HUES48 (cell line): ENCODE measurements around the gene GAST.
"Not testable (repeated sequence)": the region's sequence is repeated elsewhere in the genome, so short reads cannot be mapped to it uniquely, and the experiment has no call there.

Source experiments
- H3K27ac ChIP-seq: one replicate; pipeline ENCODE4 v1.7.0; 2013; ENCODE audit warnings: low read depth, low read length, inconsistent platforms
- H3K27me3 ChIP-seq: 2 replicates; pipeline ENCODE4 v1.6.1; 2013; ENCODE audit warnings: mild to moderate bottlenecking, low read length; ENCODE audit not compliant: control insufficient read depth, insufficient read depth
- H3K36me3 ChIP-seq: 2 replicates; pipeline ENCODE4 v1.6.1; 2013; ENCODE audit warnings: low read length; ENCODE audit not compliant: control insufficient read depth, insufficient read depth
- H3K4me1 ChIP-seq: 2 replicates; pipeline ENCODE4 v1.6.1; 2013; ENCODE audit warnings: mild to moderate bottlenecking, low read length; ENCODE audit not compliant: control insufficient read depth, insufficient read depth
- H3K4me3 ChIP-seq: 2 replicates; pipeline ENCODE4 v1.5.1; 2013; ENCODE audit warnings: mild to moderate bottlenecking, low read depth, low read length
- H3K9ac ChIP-seq: 2 replicates; pipeline ENCODE4 v1.6.1; 2013; ENCODE audit warnings: mild to moderate bottlenecking, low read depth, low read length, moderate library complexity
- H3K9me3 ChIP-seq: 2 replicates; pipeline ENCODE4 v1.6.1; 2013; ENCODE audit warnings: low read length; ENCODE audit not compliant: control insufficient read depth, insufficient read depth

GAST gene

DNA sequence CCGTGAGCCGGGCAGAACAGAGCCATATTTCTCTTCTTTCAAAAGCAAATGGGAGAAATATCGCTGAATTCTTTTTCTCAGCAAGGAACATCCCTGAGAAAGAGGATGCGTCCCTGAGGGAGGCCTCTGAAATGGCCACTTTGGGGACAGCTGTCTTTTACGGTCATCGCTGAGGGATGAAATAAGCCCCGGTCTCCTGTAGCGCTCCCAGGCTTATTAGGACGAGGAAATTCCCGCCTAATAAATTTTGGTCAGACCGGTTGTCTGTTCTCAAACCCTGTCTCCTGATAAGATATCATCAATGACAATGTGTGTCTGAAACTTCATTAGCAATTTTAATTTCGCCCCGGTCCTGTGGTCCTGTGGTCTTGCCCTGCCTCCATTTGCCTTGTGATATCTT, 26.4 kb upstream of the GAST start:
- not testable (repeated sequence) for H3K9me3 ChIP-seq, H3K27ac ChIP-seq, H3K27me3 ChIP-seq, H3K9ac ChIP-seq, H3K4me3 ChIP-seq
- Histone ChIP-seq H3K4me1 (0 out of 2 replicates have a peak, but pooled peaks cover 12% of the 10 kb centered on the region), H3K36me3 (peaks cover 14% of the 10 kb centered on the region)

DNA sequence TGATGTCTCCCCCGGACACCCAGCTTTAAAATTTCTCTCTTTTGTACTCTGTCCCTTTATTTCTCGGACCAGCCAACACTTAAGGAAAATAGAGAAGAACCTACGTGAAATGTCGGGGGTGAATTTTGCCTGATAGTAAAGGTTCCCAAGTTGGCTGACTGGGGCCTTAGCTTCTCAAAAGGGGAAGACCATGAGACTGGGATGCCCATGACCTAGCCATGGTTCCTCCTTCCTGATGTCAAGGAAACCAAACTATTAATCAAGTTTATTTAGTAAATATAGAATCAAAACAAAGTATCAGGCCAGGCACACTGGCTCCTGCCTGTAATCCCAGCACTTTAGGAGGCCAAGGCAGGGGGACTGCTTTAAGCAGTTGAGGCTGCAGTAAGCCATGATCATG, 25.9 kb upstream of the GAST start:
- Histone ChIP-seq H3K4me1 (peaks cover 15% of the 10 kb centered on the region; the same call in 1 of the 2 replicates), H3K36me3 (peaks cover 19% of the 10 kb centered on the region), H3K27ac (no peak overlapping the region)

DNA sequence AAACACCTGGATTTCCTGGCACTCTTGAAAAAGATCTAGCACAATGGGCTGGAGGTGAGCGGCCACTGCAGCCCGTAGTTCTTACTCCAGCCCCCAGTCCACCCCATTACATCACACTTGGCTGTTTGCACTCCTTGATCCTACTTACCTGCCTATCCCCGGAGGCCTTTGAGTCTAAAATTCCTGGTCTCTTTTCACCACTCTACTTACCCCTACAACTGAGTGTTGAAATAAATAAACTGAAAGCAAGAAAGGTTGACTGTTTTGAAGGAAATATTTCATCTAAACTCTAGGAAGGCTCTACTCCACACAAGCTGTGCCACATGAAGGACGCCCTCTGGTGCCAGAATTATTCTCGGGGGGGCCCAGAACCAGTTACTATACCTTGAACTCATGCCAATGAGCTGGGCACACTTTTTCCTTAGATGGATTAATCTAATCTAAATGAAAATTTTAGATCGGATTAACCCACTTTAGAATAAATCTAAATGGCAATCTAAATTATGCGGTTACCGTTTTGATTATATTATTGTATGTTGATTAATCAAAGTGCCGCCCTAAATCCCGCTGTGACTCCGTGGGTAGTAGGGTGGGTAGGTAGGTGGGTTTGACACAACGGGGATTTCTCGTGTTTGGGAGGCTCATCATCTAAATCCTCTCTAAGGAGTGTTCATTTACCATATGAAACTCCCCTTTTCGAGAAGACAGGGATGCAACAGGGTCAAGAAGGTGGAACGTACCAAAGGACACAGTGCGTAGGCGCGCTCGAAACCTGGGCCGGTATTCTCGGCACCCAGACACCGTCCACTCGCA, 24.1 kb upstream of the GAST start:
- Histone ChIP-seq H3K27ac (peak overlapping the region; percentile 82), H3K36me3 (peaks cover 37% of the 10 kb centered on the region), H3K4me1 (peaks cover 17% of the 10 kb centered on the region; the same call in 1 of the 2 replicates), H3K9ac (peak overlapping the region; percentile 49; the same call in 1 of the 2 replicates), H3K9me3 (no peaks in the 10 kb centered on the region), H3K27me3 (no peaks in the 10 kb centered on the region), H3K4me3 (peak overlapping the region; percentile 83)

More for the DNA sequence above, 25.9 kb upstream of the GAST start:
- H3K9me3 ChIP-seq = no peaks in the 10 kb centered on the region
- H3K4me3 ChIP-seq = no peak overlapping the region
- H3K9ac ChIP-seq = no peak overlapping the region
- no peaks in the 10 kb centered on the region for H3K27me3 ChIP-seq

DNA sequence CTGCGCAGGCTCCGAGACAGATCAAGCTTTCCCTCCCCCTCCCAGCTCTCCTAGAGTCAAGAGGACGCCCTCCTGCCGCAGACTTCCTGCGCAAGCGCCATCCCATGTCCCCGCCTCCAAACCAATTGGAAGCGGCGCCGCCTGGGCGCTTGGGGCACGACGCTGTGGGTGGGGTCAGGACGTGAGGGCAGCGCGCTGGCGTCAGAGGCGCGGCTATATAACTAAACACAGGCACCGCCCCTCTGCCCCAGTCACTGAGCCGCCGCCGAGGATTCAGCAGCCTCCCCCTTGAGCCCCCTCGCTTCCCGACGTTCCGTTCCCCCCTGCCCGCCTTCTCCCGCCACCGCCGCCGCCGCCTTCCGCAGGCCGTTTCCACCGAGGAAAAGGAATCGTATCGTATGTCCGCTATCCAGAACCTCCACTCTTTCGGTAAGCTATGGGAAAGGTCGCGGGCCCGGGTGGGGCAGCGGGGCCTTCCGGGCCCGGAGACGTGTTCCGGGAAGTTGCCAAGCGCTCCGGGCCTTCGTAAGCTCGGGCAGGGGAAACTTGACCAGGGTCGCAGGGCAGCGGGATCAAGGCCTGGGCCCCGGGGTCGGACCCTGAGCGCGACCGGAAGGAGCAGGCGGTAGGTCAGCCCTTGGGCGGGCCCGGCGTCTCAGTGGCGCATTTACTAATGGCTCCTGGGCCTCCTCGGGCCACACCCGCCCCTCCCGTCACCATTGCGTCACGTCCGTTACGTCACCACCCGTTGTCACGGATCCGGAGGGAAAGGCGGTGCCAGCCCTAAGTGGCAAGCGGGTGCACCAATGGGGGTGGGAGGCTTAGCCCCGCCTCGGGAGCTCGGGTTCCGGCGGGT, 23.3 kb upstream of the GAST start, which contains the start of gene EIF1:
EIF1 (plus strand) TSS at position 245 of the 856 bp plus-strand sequence; CDS start at position 399, 154 bp downstream.
- no peaks in the 10 kb centered on the region for H3K27me3 ChIP-seq

DNA sequence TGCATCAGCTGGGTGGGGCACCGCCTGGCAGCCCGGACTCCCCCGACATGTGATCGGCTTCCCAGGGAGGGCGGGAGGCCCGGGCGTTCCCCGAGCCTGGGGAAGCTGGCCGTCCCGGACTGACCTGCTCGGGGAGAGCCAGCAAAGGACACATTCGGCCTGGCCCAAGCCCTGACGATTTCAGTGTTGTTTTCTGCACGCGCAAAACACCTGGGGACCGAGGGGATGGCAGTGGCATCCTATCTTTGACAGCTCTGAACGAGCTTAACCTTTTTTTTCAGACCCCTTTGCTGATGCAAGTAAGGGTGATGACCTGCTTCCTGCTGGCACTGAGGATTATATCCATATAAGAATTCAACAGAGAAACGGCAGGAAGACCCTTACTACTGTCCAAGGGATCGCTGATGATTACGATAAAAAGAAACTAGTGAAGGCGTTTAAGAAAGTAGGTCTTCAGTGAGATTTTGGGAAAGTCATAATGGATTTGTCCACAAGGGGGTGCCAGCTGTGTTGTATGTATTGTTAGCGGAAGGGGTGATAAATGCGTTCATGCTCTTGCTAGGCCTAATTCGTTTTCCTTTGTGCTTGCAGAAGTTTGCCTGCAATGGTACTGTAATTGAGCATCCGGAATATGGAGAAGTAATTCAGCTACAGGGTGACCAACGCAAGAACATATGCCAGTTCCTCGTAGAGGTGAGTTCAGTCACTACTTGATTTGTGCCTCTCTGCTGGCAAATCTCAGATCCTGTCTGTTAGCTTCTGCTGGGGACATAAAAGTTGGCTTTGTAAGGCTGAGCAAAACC, 22.4 kb upstream of the GAST start:
- Histone ChIP-seq H3K4me3 (peak overlapping the region; percentile 83), H3K9me3 (no peaks in the 10 kb centered on the region), H3K4me1 (peaks cover 17% of the 10 kb centered on the region; the same call in 1 of the 2 replicates), H3K36me3 (peaks cover 47% of the 10 kb centered on the region), H3K9ac (peak overlapping the region; percentile 93), H3K27ac (peak overlapping the region; percentile 99), H3K27me3 (no peaks in the 10 kb centered on the region)

More for the DNA sequence above, 23.3 kb upstream of the GAST start, which contains the start of gene EIF1:
- Histone ChIP-seq H3K36me3 (peaks cover 43% of the 10 kb centered on the region), H3K4me1 (peaks cover 17% of the 10 kb centered on the region; the same call in 1 of the 2 replicates), H3K9me3 (no peaks in the 10 kb centered on the region), H3K9ac (peak within 1 kb of the TSS; percentile 97), H3K4me3 (peak within 1 kb of the TSS; percentile 83), H3K27ac (peak within 1 kb of the TSS; percentile 99)

DNA sequence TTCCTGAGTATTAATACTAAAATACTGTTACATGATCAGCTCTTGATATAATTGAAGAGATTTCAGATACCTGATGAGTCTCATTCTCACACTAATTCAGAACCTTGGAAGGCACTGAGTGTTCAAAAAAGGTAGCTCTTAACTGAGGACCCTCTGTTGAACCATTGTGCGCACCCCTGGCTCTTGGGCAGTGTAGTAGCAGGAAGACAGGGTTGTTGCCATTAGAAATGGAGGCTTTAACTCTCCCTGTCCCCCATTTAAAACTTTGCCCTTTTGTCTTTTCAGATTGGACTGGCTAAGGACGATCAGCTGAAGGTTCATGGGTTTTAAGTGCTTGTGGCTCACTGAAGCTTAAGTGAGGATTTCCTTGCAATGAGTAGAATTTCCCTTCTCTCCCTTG, 21.6 kb upstream of the GAST start:
- Histone ChIP-seq H3K4me1 (peaks cover 17% of the 10 kb centered on the region; the same call in 1 of the 2 replicates), H3K9me3 (no peaks in the 10 kb centered on the region), H3K27ac (peak overlapping the region; percentile 99), H3K9ac (0 out of 2 replicates have a peak overlapping the region, but pooled peaks have one; percentile 93), H3K4me3 (peak overlapping the region; percentile 83), H3K36me3 (peaks cover 49% of the 10 kb centered on the region), H3K27me3 (no peaks in the 10 kb centered on the region)

DNA sequence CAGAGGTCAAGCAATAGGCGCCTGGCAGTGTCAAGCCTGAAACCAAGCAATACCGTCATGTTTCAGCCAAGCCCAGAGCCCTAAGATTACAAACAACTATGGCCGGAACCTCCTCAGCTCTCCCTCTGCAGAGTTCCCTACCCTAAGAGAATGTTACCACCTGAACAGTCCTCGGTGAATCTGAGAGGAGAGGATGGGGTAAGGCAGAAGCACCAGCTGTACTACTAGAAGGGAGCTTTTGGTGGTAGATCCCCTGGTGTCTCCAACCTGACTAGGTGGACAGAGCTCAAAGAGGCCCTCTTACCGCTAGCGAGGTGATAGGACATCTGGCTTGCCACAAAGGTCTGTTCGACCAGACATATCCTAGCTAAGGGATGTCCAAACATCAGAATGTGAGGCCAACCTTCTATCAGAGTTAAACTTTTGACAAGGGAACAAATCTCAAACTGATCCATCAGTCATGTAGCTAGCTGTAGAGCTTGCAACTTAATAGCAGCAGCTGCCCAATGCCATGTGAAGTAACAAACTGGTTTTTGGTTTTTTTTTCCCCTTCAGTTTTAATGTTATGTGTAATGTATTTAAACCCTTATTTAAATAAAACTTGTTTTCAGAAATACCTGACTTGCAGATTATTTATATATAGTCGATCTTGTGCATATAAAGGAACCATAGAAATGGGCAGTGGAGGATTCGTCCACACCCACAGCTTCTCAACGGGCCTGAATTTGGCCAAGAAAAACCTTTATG, 20.9 kb upstream of the GAST start:
- Histone ChIP-seq H3K36me3 (peaks cover 49% of the 10 kb centered on the region), H3K4me3 (no peak overlapping the region), H3K4me1 (peaks cover 17% of the 10 kb centered on the region; the same call in 1 of the 2 replicates), H3K9me3 (no peaks in the 10 kb centered on the region), H3K27me3 (no peaks in the 10 kb centered on the region), H3K27ac (peak overlapping the region; percentile 99), H3K9ac (no peak overlapping the region)

DNA sequence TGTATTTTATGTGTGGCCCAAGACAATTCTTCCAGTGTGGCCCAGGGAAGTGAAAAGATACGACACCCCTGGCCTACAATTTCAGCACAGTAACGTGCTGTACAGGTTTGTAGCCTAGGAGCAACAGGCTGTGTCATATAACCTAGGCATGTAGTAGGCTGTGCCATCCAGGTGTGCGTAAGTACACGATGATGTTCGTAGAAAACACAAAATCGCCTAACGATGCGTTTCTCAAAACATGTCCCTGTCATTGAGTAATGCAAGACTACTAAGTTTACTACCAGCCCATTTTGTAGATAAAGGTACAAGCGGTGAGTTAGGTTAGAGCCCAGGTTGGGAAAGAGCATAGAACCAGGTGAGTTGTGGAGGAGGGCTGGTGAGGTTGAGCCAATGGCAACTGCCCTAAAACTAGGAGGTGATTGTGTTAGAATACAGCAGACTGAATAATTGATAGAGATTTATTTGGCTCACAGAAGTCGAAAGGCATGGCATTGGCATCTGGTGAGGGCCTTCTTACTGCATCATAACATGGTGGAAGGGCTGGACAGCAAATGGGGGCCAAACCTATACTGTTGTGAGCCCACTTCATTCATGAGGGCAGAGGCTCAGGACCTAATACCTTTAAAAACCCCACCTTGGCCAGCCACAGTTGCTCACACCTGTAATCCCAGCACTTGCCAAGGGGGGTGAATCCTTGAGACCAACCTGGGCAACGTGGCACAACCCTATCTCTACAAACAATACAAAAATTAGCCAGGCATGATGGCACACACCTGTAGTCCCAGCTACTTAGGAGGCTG, 19.2 kb upstream of the GAST start:
- Histone ChIP-seq H3K27ac (no peak overlapping the region), H3K36me3 (peaks cover 49% of the 10 kb centered on the region), H3K9ac (no peak overlapping the region), H3K4me3 (no peak overlapping the region), H3K4me1 (peaks cover 13% of the 10 kb centered on the region; the same call in 1 of the 2 replicates), H3K27me3 (no peaks in the 10 kb centered on the region), H3K9me3 (no peaks in the 10 kb centered on the region)

DNA sequence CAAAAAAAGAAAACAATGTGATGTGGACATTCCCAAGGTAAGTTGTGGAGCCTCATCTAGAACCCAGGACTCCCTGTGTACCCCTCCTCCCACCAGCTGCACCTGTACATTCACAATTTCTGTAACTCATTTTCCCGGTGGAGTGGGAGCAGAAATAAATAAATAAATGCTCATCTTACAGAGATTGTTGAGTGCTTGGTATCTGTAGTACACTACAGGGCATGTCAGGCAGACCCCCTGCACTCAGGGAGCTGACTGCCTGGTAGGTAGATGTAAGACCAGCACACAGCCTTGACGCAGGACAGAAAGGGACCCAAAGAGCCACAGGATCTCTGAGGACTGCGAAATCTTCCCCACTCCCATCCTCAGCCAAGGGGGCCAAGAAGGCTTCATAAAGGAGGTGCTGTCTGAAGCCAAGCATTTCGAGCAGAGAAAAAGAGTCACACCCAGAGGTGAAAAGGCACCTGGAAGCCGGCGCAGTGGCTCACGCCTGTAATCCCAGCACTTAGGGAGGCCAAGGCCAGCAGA, 16.9 kb upstream of the GAST start:
- H3K27me3 ChIP-seq = no peaks in the 10 kb centered on the region
- no peak overlapping the region for H3K4me3 ChIP-seq
- no peak overlapping the region for H3K27ac ChIP-seq
- no peak overlapping the region for H3K9ac ChIP-seq
- H3K9me3 ChIP-seq = no peaks in the 10 kb centered on the region
- peaks cover 41% of the 10 kb centered on the region for H3K36me3 ChIP-seq
- peaks cover 8% of the 10 kb centered on the region; the same call in 1 of the 2 replicates for H3K4me1 ChIP-seq
